BLaER1 treated with 17β-estradiol and CSF1 and Interleukin-3, amounts not matched to agents 10 nM and 100 nM (cell line): ENCODE measurements around the gene LHX3.

Source experiments
- H3K27ac ChIP-seq, 11 experiments: shearing (Covaris generic); formaldehyde crosslinking; 2 replicates each; pipeline ENCODE4 v1.8.1; 2022
- H3K27me3 ChIP-seq, 11 experiments: shearing (Covaris generic); formaldehyde crosslinking; 2 replicates each; pipeline ENCODE4 v1.8.1; 2022
- H3K36me3 ChIP-seq, 11 experiments: shearing (Covaris generic); formaldehyde crosslinking; 2 replicates each; pipeline ENCODE4 v1.8.1; 2022
- H3K4me1 ChIP-seq, 10 experiments: shearing (Covaris generic); formaldehyde crosslinking; 2 replicates each; pipeline ENCODE4 v1.8.1; 2022
- H3K4me2 ChIP-seq, 11 experiments: shearing (Covaris generic); formaldehyde crosslinking; 2 replicates each; pipeline ENCODE4 v1.8.1; 2022
- H3K4me3 ChIP-seq, 10 experiments: shearing (Covaris generic); formaldehyde crosslinking; 2 replicates each; pipeline ENCODE4 v1.8.1; 2022
- H3K9ac ChIP-seq, 11 experiments: shearing (Covaris generic); formaldehyde crosslinking; 2 replicates each; pipeline ENCODE4 v1.8.1; 2022
- H3K9me3 ChIP-seq, 11 experiments: shearing (Covaris generic); formaldehyde crosslinking; replicated peaks in 1 of 11; 2 replicates each; pipeline ENCODE4 v1.8.1; 2022
- H4K20me1 ChIP-seq, 11 experiments: shearing (Covaris generic); formaldehyde crosslinking; 2 replicates each; pipeline ENCODE4 v1.8.1; 2022
- Cebpa-rat ChIP-seq, 11 experiments: shearing (Covaris generic); IDR thresholded peaks; 2 replicates each; pipeline ENCODE4 v1.8.1; 2022

Gene LHX3

DNA sequence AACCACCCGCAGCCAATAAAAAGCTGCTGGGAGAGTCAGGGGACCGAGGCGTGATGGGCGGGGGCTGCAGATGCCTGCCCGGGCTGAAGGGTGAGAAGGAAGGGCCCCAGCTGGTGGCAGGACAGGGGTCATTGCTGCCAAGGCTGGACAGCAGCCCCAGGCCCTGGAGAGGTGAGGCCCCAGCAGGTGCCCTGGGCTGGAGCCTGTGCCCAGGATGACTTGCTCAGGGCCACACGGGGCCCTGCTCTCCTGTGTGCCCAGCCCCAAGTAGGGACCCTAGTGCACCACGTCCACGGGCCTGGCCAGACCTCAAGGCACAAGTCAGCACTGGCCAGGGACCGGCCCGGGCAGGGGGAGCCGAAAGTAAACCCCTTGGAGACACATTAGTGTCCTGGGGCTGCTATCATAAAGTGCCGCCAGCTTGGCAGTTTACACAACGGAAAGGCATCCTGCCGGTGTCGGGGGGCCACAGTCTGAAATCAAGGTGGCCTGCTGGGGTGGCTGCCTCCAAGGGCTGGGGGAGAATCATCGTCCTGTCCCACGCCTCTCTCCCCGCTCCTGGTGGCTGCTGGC is 22.0 kb downstream of the LHX3 start:
- TF ChIP-seq Cebpa-rat (IDR thresholded peaks at IDR 0.05), result no peak
- Histone ChIP-seq H3K4me1 (peaks cover 0 to 26% (median 6%) of the 10 kb centered on the region in 10 experiments; a peak in 10 of 20 replicates), H3K27me3 (peaks cover 0 to 42% (median 9%) of the 10 kb centered on the region in 11 experiments; a peak in 14 of 22 replicates), H3K9me3 (no peaks in the 10 kb centered on the region), H4K20me1 (peaks cover 0 to 34% (median 0%) of the 10 kb centered on the region in 11 experiments; a peak in 4 of 22 replicates), H3K36me3 (no peaks in the 10 kb centered on the region), H3K9ac (no peak overlapping the region), H3K27ac (no peak overlapping the region), H3K4me3 (no peak overlapping the region), H3K4me2 (no peak overlapping the region)

DNA sequence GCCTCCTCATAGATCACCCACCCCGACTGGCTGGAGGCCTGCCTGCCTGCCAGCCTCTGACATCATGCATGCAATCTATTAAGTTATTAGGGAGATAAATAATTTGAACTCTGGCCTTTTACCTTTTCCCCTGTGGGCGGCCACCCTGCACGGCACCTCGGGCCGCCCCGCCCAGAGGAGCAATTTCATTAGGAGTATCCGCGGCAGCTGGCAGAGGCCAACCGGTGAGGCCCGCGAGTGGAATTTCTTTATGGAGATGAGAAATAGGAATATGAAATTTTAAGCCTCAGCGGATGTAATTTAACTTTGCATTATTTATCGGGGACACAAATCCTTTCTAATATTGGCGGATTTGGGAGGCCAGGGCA is 22.5 kb downstream of the LHX3 start:
- no peak for TF ChIP-seq Cebpa-rat (IDR thresholded peaks at IDR 0.05)
- Histone ChIP-seq H3K9ac (no peak overlapping the region), H3K9me3 (no peaks in the 10 kb centered on the region), H3K36me3 (no peaks in the 10 kb centered on the region), H3K27me3 (peaks cover 0 to 36% (median 9%) of the 10 kb centered on the region in 11 experiments; a peak in 11 of 22 replicates), H3K4me3 (no peak overlapping the region), H3K4me2 (no peak overlapping the region), H4K20me1 (peaks cover 0 to 30% (median 0%) of the 10 kb centered on the region in 11 experiments; a peak in 4 of 22 replicates), H3K27ac (no peak overlapping the region), H3K4me1 (peaks cover 0 to 20% (median 4%) of the 10 kb centered on the region in 10 experiments; a peak in 9 of 20 replicates)

DNA sequence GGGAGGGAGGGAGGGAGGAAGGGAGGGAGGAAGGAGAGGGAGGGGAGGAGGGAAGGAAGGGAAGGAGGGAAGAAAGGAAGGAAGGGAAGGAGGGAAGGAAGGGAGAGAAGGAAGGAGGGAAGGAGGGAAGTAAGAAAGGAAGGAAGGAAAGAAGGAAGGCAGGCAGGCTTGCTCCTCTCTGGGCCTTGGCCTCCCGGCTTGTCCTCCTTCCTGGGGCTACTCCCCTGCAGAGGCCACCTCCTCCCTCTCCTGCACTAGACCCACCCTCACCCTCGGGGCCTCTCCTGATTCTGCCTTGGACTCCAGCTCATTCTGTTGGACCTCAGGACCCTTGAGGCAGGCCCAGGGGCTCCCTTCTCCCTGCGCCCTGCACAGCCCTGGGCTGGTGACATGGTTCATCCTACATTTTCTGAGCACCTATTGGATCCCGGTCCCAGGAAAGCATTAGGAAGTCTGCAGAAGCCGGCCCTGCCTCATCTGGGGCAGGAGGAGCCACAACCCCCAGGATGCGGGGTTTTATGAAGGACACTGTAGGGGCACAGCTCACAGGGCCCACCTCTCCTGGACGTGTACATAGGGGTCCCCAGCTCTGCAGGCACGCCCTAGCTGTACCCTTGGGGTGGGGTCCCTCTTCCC is 23.0 kb downstream of the LHX3 start:
- Histone ChIP-seq H3K4me1 (peaks cover 0 to 15% (median 2%) of the 10 kb centered on the region in 10 experiments; a peak in 7 of 20 replicates), H3K9ac (no peak overlapping the region), H3K27ac (no peak overlapping the region), H4K20me1 (peaks cover 0 to 30% (median 0%) of the 10 kb centered on the region in 11 experiments; a peak in 4 of 22 replicates), H3K4me2 (no peak overlapping the region), H3K27me3 (peaks cover 0 to 31% (median 9%) of the 10 kb centered on the region in 11 experiments; a peak in 11 of 22 replicates), H3K36me3 (no peaks in the 10 kb centered on the region), H3K9me3 (no peaks in the 10 kb centered on the region), H3K4me3 (no peak overlapping the region)
- TF ChIP-seq Cebpa-rat (IDR thresholded peaks at IDR 0.05), result no peak

DNA sequence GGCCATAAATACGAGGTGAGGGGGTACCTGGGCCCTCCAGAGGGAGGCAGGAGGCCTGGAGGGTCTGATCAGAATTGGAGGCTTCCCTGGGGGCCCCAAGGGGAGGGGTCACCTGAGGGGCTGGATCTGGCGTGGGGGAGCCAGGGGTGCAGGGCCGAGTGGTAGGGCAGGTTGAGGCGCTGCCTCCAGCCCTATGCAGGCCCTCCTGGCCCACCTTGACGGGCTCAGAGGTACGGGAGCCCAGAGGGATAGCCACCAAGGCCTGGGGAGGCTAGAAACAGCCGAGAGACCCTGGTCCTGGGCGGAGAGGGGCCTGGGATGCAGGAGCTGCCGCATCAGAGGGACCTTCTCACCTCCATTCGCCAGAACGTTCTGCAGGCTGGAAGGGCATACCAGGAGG is 24.3 kb downstream of the LHX3 start:
- peaks cover 0 to 35% (median 0%) of the 10 kb centered on the region in 11 experiments; a peak in 4 of 22 replicates for H4K20me1 ChIP-seq
- no peaks in the 10 kb centered on the region for H3K36me3 ChIP-seq
- peaks cover 0 to 6% (median under 1%) of the 10 kb centered on the region in 10 experiments; a peak in 7 of 20 replicates for H3K4me1 ChIP-seq
- peaks cover 0 to 22% (median 8%) of the 10 kb centered on the region in 11 experiments; a peak in 11 of 22 replicates for H3K27me3 ChIP-seq
- TF ChIP-seq Cebpa-rat (IDR thresholded peaks at IDR 0.05), result no peak
- no peak overlapping the region for H3K4me3 ChIP-seq
- H3K9me3 ChIP-seq, result no peaks in the 10 kb centered on the region
- H3K4me2 ChIP-seq, result no peak overlapping the region
- H3K9ac ChIP-seq, result no peak overlapping the region
- no peak overlapping the region for H3K27ac ChIP-seq

DNA sequence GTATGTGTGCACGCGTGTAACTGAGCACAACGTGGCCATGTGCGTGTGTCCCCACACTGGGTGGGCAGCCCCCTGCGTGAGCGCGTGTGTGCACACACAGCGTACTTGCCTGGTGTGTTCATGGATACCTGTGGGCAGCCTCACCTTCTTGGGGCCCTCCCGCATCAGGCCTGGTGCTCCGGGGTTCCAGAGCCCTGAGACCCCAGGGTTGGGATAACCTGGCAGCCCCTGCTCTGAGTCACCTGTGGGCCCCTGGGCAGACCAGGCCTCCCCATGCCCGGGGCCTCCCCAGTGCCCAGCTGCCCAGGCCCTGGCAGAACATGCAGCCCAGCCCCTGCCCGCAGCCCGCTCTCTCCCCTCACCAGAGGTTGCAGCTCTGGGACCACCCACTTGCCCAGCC is 25.2 kb downstream of the LHX3 start:
- no peak overlapping the region for H3K27ac ChIP-seq
- H3K4me1 ChIP-seq, result peaks cover 0 to 6% (median 0%) of the 10 kb centered on the region in 10 experiments; a peak in 2 of 20 replicates
- H4K20me1 ChIP-seq, result peaks cover 0 to 43% (median 0%) of the 10 kb centered on the region in 11 experiments; a peak in 4 of 22 replicates
- no peaks in the 10 kb centered on the region for H3K36me3 ChIP-seq
- no peak overlapping the region for H3K4me3 ChIP-seq
- no peaks in the 10 kb centered on the region for H3K9me3 ChIP-seq
- peaks cover 0 to 14% (median 2%) of the 10 kb centered on the region in 11 experiments; a peak in 9 of 22 replicates for H3K27me3 ChIP-seq
- no peak overlapping the region for H3K4me2 ChIP-seq
- no peak for TF ChIP-seq Cebpa-rat (IDR thresholded peaks at IDR 0.05)
- H3K9ac ChIP-seq, result no peak overlapping the region

DNA sequence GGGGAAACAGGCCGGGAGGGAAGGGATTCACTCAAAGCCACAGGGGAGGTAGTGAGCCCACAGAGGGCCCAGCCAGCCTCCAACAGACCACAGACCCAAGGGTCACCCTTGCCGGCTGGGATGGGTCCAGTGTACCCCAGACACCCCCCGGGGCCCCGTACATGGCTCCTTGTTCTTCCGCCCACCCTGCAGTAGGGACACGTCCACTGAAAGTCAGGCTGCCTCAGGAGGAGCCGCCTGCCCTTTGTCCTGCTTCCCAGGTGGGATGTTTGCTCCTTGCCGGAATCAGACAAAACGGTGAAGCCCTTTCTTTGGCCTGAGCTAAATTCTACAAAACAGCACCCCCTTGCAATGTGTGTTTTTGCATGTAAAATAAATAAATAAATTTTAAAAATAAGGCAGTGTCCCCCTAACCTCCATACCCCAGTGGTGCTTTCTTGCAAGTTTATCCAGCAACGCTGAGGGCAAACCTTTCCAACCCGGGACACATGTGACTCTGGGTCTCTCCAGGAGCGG is 25.8 kb downstream of the LHX3 start:
- Histone ChIP-seq H4K20me1 (peaks cover 0 to 43% (median 0%) of the 10 kb centered on the region in 11 experiments; a peak in 4 of 22 replicates), H3K9ac (no peak overlapping the region), H3K36me3 (no peaks in the 10 kb centered on the region), H3K4me1 (peaks cover 0 to 6% (median 0%) of the 10 kb centered on the region in 10 experiments; a peak in 2 of 20 replicates), H3K27me3 (peaks cover 0 to 13% (median 0%) of the 10 kb centered on the region in 11 experiments; a peak in 8 of 22 replicates), H3K4me3 (no peak overlapping the region), H3K9me3 (no peaks in the 10 kb centered on the region), H3K4me2 (no peak overlapping the region; a peak in 1 of 22 replicates), H3K27ac (no peak overlapping the region)
- no peak for TF ChIP-seq Cebpa-rat (IDR thresholded peaks at IDR 0.05)

DNA sequence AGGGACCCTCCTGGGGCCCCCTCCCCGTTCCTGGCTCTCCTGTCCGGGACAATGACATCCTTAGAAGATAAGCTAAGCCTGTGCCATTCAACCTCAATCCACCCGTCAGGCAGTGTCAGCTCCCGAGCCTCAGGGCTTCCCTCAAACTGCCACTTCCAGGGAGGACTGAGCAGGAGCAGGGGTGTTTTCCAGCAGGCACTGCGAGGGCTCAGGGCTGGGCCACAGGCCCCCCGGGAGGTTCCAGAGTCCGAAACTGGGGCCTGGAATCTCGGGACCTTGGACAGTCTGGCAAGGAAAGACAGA is 26.2 kb downstream of the LHX3 start:
- Histone ChIP-seq H3K4me2 (no peak overlapping the region; a peak in 1 of 22 replicates), H3K27ac (no peak overlapping the region), H3K4me3 (no peak overlapping the region), H3K9ac (no peak overlapping the region), H3K9me3 (no peaks in the 10 kb centered on the region), H4K20me1 (peaks cover 0 to 43% (median 0%) of the 10 kb centered on the region in 11 experiments; a peak in 4 of 22 replicates), H3K27me3 (peaks cover 0 to 13% (median 0%) of the 10 kb centered on the region in 11 experiments; a peak in 8 of 22 replicates), H3K4me1 (peaks cover 0 to 7% (median under 1%) of the 10 kb centered on the region in 10 experiments; a peak in 5 of 20 replicates), H3K36me3 (no peaks in the 10 kb centered on the region)
- TF ChIP-seq Cebpa-rat (IDR thresholded peaks at IDR 0.05), result no peak

DNA sequence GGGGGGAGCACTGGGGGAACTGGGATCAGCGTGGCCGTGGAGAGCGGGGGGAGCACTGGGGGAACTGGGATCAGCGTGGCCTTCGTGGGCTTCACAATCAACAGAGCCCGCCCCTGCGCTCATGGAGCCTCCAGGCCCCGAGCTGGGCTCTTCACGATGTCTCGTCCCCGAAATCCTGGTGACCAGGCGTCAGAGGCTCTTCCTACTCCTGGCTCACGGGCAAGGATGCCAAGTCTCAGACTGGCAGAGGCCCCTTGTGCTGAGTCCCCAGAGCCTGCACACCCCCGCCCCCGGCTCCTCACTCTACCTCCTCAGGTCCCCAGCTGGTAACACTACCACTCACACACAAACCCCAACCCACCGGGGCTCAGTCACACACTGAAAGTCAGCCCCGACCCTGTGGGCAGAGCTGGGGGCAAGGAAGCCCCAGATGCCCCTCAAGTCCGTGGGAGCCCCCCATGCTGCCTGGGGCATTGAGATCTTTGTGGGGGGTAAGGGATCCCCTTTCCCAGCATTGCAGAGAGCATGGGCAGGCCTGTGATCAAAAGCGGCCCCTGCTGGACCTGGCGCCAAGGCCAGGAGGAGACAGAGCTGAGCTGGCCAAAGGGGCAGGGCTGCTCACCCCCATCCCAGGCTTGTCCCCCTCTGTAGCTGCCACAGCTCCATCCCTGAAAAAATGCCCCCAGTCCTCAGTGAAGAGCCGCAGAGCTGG is 26.7 kb downstream of the LHX3 start:
- peaks cover 0 to 12% (median 5%) of the 10 kb centered on the region in 10 experiments; a peak in 8 of 20 replicates for H3K4me1 ChIP-seq
- no peak overlapping the region for H3K27ac ChIP-seq
- H4K20me1 ChIP-seq, result peaks cover 0 to 40% (median 0%) of the 10 kb centered on the region in 11 experiments; a peak in 4 of 22 replicates
- H3K4me2 ChIP-seq, result no peak overlapping the region; a peak in 1 of 22 replicates
- no peaks in the 10 kb centered on the region for H3K36me3 ChIP-seq
- peaks cover 0 to 13% (median 0%) of the 10 kb centered on the region in 11 experiments; a peak in 8 of 22 replicates for H3K27me3 ChIP-seq
- H3K9ac ChIP-seq, result no peak overlapping the region
- H3K9me3 ChIP-seq, result no peaks in the 10 kb centered on the region
- H3K4me3 ChIP-seq, result no peak overlapping the region
- TF ChIP-seq Cebpa-rat (IDR thresholded peaks at IDR 0.05), result no peak
